OCI-LY7 (cell line): ENCODE measurements around the gene IRX3. TPM values are rescaled to one million over a fixed set of nuclear protein-coding genes. Genes with fewer than 3 reads are reported as not detected.

Experiments used
- BruUV-seq: library from RNA; stranded (reverse); fragments of 400-500 nt; replicated peaks from 2 replicates; lab custom pipeline; 2021; lab: Mats Ljungman, UMichigan
- CTCF ChIA-PET: fragments of 300-600 bp; sonication (Branson Sonifier 250); formaldehyde crosslinking; loops from one replicate; lab custom pipeline; 2022; ENCODE audit warnings: antibody characterized with exemption; ENCODE audit not compliant: unreplicated experiment; lab: Charles Lee
- POLR2A ChIA-PET: fragments of 300-600 bp; sonication (Branson Sonifier 250); formaldehyde crosslinking; loops from one replicate; lab custom pipeline; 2022; ENCODE audit warnings: antibody characterized with exemption; lab: Charles Lee
- DNase-seq: peaks from one replicate; pipeline ENCODE4 v3.0.0-alpha.2; 2015; ENCODE audit warnings: low spot score
- H2AFZ ChIP-seq: fragments of 200-600 bp; sonication (generic), shearing (Covaris generic); 2 replicates; pipeline ENCODE4 v1.6.1; 2014; ENCODE audit warnings: mild to moderate bottlenecking, antibody characterized with exemption, low read length, moderate library complexity
- H3K27ac ChIP-seq: fragments of 200-600 bp; sonication (generic); 2 replicates; pipeline ENCODE4 v1.5.1; 2014; ENCODE audit warnings: mixed run types, low read depth, mild to moderate bottlenecking, moderate library complexity, low read length, inconsistent platforms; ENCODE audit not compliant: poor library complexity, severe bottlenecking
- H3K36me3 ChIP-seq: fragments of 200-600 bp; sonication (generic); 2 replicates; pipeline ENCODE4 v1.6.1; 2014; ENCODE audit warnings: mild to moderate bottlenecking, antibody characterized with exemption, low read length, moderate library complexity, mixed read lengths; ENCODE audit not compliant: insufficient read depth
- H3K4me1 ChIP-seq: fragments of 200-600 bp; sonication (generic); 2 replicates; pipeline ENCODE4 v1.5.1; 2014; ENCODE audit warnings: mild to moderate bottlenecking, low read length; ENCODE audit not compliant: insufficient read depth, poor library complexity, severe bottlenecking
- H3K4me2 ChIP-seq: fragments of 200-600 bp; sonication (generic); 2 replicates; pipeline ENCODE4 v1.6.1; 2014; ENCODE audit warnings: mild to moderate bottlenecking, low read length
- H3K4me3 ChIP-seq: fragments of 200-600 bp; sonication (generic); 2 replicates; pipeline ENCODE4 v1.5.1; 2014; ENCODE audit warnings: mild to moderate bottlenecking, low read depth, low read length; ENCODE audit not compliant: poor library complexity, severe bottlenecking
- H3K79me2 ChIP-seq: fragments of 200-600 bp; sonication (generic); 2 replicates; pipeline ENCODE4 v1.6.1; 2016; ENCODE audit warnings: low read depth, mild to moderate bottlenecking, low read length, moderate library complexity, mixed read lengths; ENCODE audit not compliant: insufficient read depth
- H3K9me2 ChIP-seq: fragments of 200-600 bp; sonication (generic); 2 replicates; pipeline ENCODE4 v1.6.1; 2016; ENCODE audit warnings: mild to moderate bottlenecking, low read length, mixed read lengths; ENCODE audit not compliant: insufficient read depth
- H3K9me3 ChIP-seq: fragments of 200-600 bp; sonication (generic); 2 replicates; pipeline ENCODE4 v1.6.1; 2014; ENCODE audit warnings: mild to moderate bottlenecking, mixed run types, low read length, mixed read lengths
- H4K20me1 ChIP-seq: fragments of 200-600 bp; sonication (generic); 2 replicates; pipeline ENCODE4 v1.6.1; 2014; ENCODE audit warnings: mild to moderate bottlenecking, antibody characterized with exemption, low read length, moderate library complexity, mixed read lengths; ENCODE audit not compliant: insufficient read depth
- EZH2phosphoT487 ChIP-seq: fragments of 200-600 bp; sonication (generic); IDR thresholded peaks from 2 replicates; pipeline ENCODE4 v1.6.1; 2018; ENCODE audit warnings: low read depth, borderline replicate concordance, mild to moderate bottlenecking, mixed run types, antibody characterized with exemption, low read length, moderate library complexity, mixed read lengths
- intact Hi-C: fragments of 100-400 bp; cut with micrococcal nuclease; formaldehyde crosslinking; loops from one replicate; pipeline ENCODE4 v1.10.0; 2022; ENCODE audit not compliant: unreplicated experiment
- total RNA-seq, 2 experiments: library from RNA; depleted of rRNA in 1 of 2; stranded (reverse); fragments of >200 nt in 1 of 2; shearing (Covaris generic) in 1 of 2; gene quantifications; 2 replicates each; pipeline ENCODE4 v1.2.3, GENCODE V29; 2014 to 2022
- TF ChIP-seq, protein P1 (sequence below): fragments of 200-600 bp; sonication (generic); conservative IDR thresholded peaks from 2 replicates; pipeline ENCODE4 v1.5.1; 2014; ENCODE audit warnings: mild to moderate bottlenecking, antibody characterized with exemption, low read length, moderate library complexity, mixed read lengths

Gene IRX3
- total RNA-seq, 2 experiments from 2014 or later = not detected

DNA sequence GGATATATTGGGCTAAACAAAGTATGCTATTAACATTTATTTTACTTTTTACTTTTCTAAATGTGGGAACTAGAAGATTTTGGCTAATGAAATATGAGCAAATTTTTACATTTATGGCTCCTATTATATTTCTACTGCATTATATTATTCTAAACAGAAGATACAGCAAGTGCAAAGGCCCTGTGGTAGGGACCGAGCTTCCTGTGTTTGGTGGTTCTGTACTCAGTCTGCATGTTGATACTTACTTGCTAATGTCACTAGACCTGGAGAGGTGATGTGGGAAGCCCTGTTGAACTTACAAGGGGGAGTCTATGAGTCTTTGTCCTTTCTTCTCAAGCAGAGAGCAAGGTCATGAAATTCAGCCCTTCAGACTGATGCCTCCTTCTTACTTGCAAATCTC lies 10.0 kb upstream of the IRX3 start:
- no peaks in the 10 kb centered on the region for H3K36me3 ChIP-seq

DNA sequence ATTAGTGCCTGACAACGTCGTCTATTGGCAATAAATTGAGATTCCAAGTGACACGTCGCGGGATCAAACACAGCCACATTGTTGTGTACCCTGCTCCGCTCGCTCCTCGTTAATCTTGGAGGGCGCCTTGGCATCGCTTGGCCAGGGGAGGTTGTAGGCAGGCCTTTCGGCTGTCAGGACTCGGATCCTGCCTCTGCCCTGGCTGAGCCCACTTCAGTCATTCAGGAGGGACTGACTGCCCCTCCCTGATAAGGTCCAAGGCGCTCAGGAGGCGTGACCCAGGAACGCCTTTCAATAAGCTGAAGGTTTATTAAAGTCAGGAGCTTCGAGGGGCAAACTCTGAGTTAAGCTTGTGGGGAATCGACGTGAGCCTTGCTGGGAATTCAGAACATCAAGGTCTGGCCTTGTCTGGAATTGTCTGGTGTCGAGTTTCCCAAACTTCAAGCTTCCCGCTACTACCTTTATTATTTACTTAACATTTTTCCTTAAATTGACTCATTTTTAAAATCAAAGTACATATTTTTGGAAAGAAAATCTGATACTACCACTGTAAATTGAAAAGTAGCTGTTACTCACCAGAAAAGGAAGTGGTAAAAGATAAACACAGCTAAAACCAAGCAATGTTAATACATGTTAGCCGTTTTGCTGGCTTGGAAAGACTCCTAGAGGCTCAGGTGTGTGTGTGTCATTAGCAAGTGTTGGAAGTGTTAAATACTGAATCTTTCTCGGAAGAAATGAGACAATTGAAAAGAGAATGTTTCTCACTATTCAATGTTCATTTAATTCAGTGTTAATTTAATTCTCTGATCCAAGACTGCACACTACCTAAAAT lies 5.3 kb upstream of the IRX3 start:
- Histone ChIP-seq H3K36me3 (no peaks in the 10 kb centered on the region), H3K79me2 (no peaks in the 10 kb centered on the region), H3K4me3 (no peak overlapping the region), H2AFZ (no peak overlapping the region), H3K9me3 (no peaks in the 10 kb centered on the region), H3K4me2 (no peak overlapping the region), H3K9me2 (no peaks in the 10 kb centered on the region), H3K4me1 (no peaks in the 10 kb centered on the region), H4K20me1 (no peaks in the 10 kb centered on the region), H3K27ac (no peak overlapping the region)
- intact Hi-C loops = no loop called here
- ChIA-PET CTCF (no interaction called here), POLR2A (no interaction called here)
- DNase-seq = no peak
- TF ChIP-seq, protein P1, sequence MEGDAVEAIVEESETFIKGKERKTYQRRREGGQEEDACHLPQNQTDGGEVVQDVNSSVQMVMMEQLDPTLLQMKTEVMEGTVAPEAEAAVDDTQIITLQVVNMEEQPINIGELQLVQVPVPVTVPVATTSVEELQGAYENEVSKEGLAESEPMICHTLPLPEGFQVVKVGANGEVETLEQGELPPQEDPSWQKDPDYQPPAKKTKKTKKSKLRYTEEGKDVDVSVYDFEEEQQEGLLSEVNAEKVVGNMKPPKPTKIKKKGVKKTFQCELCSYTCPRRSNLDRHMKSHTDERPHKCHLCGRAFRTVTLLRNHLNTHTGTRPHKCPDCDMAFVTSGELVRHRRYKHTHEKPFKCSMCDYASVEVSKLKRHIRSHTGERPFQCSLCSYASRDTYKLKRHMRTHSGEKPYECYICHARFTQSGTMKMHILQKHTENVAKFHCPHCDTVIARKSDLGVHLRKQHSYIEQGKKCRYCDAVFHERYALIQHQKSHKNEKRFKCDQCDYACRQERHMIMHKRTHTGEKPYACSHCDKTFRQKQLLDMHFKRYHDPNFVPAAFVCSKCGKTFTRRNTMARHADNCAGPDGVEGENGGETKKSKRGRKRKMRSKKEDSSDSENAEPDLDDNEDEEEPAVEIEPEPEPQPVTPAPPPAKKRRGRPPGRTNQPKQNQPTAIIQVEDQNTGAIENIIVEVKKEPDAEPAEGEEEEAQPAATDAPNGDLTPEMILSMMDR = no peak
- TF ChIP-seq EZH2phosphoT487 = no peak
- BruUV-seq = no TSS peak

More for the DNA sequence above, 10.0 kb upstream of the IRX3 start:
- no peak overlapping the region for H3K4me2 ChIP-seq
- no peak overlapping the region for H3K4me3 ChIP-seq
- H3K9me3 ChIP-seq = no peaks in the 10 kb centered on the region
- intact Hi-C loops = no loop called here
- no TSS peak for BruUV-seq
- no peak for TF ChIP-seq EZH2phosphoT487
- TF ChIP-seq, protein P1 = no peak
- H3K9me2 ChIP-seq = no peaks in the 10 kb centered on the region
- no peak for DNase-seq
- POLR2A ChIA-PET = no interaction called here
- H4K20me1 ChIP-seq = no peaks in the 10 kb centered on the region
- CTCF ChIA-PET = no interaction called here
- H2AFZ ChIP-seq = no peak overlapping the region
- no peak overlapping the region for H3K27ac ChIP-seq
- no peaks in the 10 kb centered on the region for H3K4me1 ChIP-seq
- no peaks in the 10 kb centered on the region for H3K79me2 ChIP-seq
